SK-N-SH treated with all-trans-retinoic acid at 6 μM for 48 hours (cell line): Measurements from ENCODE around the gene MTF1.

Source experiments
- ATAC-seq: fragments of 200-7000 bp; cut with Tn5 transposase; 3 replicates; pipeline ENCODE4 v1.9.1; 2020; ENCODE audit warnings: mild to moderate bottlenecking, moderate library complexity
- ARNTL ChIP-seq: fragments of 450-650 bp; formaldehyde crosslinking; IDR thresholded peaks from 2 replicates; pipeline ENCODE4 v1.5.0; 2020; ENCODE audit warnings: low read depth, mild to moderate bottlenecking, moderate library complexity, borderline replicate concordance
- BACH2 ChIP-seq: fragments of 250-450 bp; sonication (Bioruptor Pico); IDR thresholded peaks from 2 replicates; pipeline ENCODE4 v1.9.0; 2021; ENCODE audit warnings: mild to moderate bottlenecking, borderline replicate concordance
- CREB5 ChIP-seq: fragments of 250-450 bp; sonication (Bioruptor Pico); IDR thresholded peaks from 2 replicates; pipeline ENCODE4 v1.5.1; 2020; ENCODE audit warnings: low read depth, mild to moderate bottlenecking, moderate library complexity
- CSDC2 ChIP-seq: fragments of 250-450 bp; sonication (Bioruptor Pico); IDR thresholded peaks from 2 replicates; pipeline ENCODE4 v1.5.0; 2020; ENCODE audit warnings: mild to moderate bottlenecking, moderate library complexity
- CSRNP3 ChIP-seq: fragments of 250-450 bp; sonication (Bioruptor Pico); IDR thresholded peaks from 2 replicates; pipeline ENCODE4 v1.5.1; 2021; ENCODE audit warnings: mild to moderate bottlenecking, moderate library complexity
- ESRRG ChIP-seq: fragments of 250-450 bp; sonication (Bioruptor Pico); IDR thresholded peaks from 2 replicates; pipeline ENCODE4 v1.6.1; 2021; ENCODE audit warnings: mild to moderate bottlenecking
- GLIS3 ChIP-seq: fragments of 250-450 bp; sonication (Bioruptor Pico); IDR thresholded peaks from 2 replicates; pipeline ENCODE4 v1.5.0; 2020; ENCODE audit warnings: mild to moderate bottlenecking, moderate library complexity
- OSR1 ChIP-seq: fragments of 250-450 bp; sonication (Bioruptor Pico); IDR thresholded peaks from 2 replicates; pipeline ENCODE4 v1.8.0; 2022; ENCODE audit warnings: moderate library complexity, mild to moderate bottlenecking, inconsistent platforms
- PATZ1 ChIP-seq: fragments of 250-450 bp; sonication (Bioruptor Pico); IDR thresholded peaks from 2 replicates; pipeline ENCODE4 v1.8.0; 2020; ENCODE audit warnings: mild to moderate bottlenecking, moderate library complexity, borderline replicate concordance
- POU6F1 ChIP-seq: fragments of 250-450 bp; sonication (Bioruptor Pico); IDR thresholded peaks from 2 replicates; pipeline ENCODE4 v1.8.0; 2021; ENCODE audit warnings: low read depth, mild to moderate bottlenecking, moderate library complexity, borderline replicate concordance
- PPARA ChIP-seq: fragments of 250-450 bp; sonication (Bioruptor Pico); IDR thresholded peaks from 2 replicates; pipeline ENCODE4 v1.5.0; 2020; ENCODE audit warnings: mild to moderate bottlenecking, borderline replicate concordance
- RARB ChIP-seq: fragments of 250-450 bp; sonication (Bioruptor Pico); IDR thresholded peaks from 2 replicates; pipeline ENCODE4 v1.8.0; 2021; ENCODE audit warnings: mild to moderate bottlenecking, moderate library complexity
- TCF4 ChIP-seq: fragments of 250-450 bp; sonication (Bioruptor Pico); IDR thresholded peaks from 2 replicates; pipeline ENCODE4 v1.8.0; 2021; ENCODE audit warnings: mild to moderate bottlenecking, moderate library complexity, borderline replicate concordance
- TSHZ2 ChIP-seq: fragments of 250-450 bp; sonication (Bioruptor Pico); IDR thresholded peaks from 2 replicates; pipeline ENCODE4 v1.5.0; 2020; ENCODE audit warnings: mild to moderate bottlenecking, moderate library complexity
- ZC3H10 ChIP-seq: fragments of 250-450 bp; sonication (Bioruptor Pico); IDR thresholded peaks from 2 replicates; pipeline ENCODE4 v1.5.1; 2021; ENCODE audit warnings: mild to moderate bottlenecking, moderate library complexity
- ZFP30 ChIP-seq: fragments of 450-650 bp; formaldehyde crosslinking; IDR thresholded peaks from 2 replicates; pipeline ENCODE4 v1.5.0; 2022; ENCODE audit warnings: mild to moderate bottlenecking, moderate library complexity
- ZNF565 ChIP-seq: fragments of 450-650 bp; formaldehyde crosslinking; conservative IDR thresholded peaks from 2 replicates; pipeline ENCODE4 v1.5.0; 2020; ENCODE audit warnings: low read depth, mild to moderate bottlenecking, moderate library complexity
- ZNF8 ChIP-seq: fragments of 450-650 bp; formaldehyde crosslinking; IDR thresholded peaks from 2 replicates; pipeline ENCODE4 v1.5.0; 2020; ENCODE audit warnings: mild to moderate bottlenecking, moderate library complexity

Gene MTF1

GRCh38 chr1:37817481-37817880 lies 41.9 kb downstream of the MTF1 start:
- TF ChIP-seq ZFP30 (CRISPR knock-in tag), result no peak
- TF ChIP-seq RARB, result no peak
- no peak for TF ChIP-seq GLIS3
- TF ChIP-seq OSR1 (CRISPR knock-in tag), result no peak
- TF ChIP-seq PATZ1 (CRISPR knock-in tag), result no peak
- TF ChIP-seq TSHZ2, result no peak
- no peak for TF ChIP-seq POU6F1 (CRISPR knock-in tag)
- TF ChIP-seq PPARA (CRISPR knock-in tag), result no peak
- TF ChIP-seq CSDC2 (CRISPR knock-in tag), result no peak
- TF ChIP-seq ZC3H10 (CRISPR knock-in tag), result no peak
- ATAC-seq, result no peak

- TF ChIP-seq ZC3H10 (CRISPR knock-in tag) (no peak), GLIS3 (no peak)
- TF ChIP-seq, all 23 proteins: peak for 0
- no peak for ATAC-seq
These were observed 45.1 kb downstream of the MTF1 start for GRCh38 chr1:37814252-37814651.

- TF ChIP-seq CSRNP3 (CRISPR knock-in tag) (no peak), BACH2 (CRISPR knock-in tag) (no peak)
- ATAC-seq, result no peak
These were observed 45.8 kb downstream of the MTF1 start for GRCh38 chr1:37813529-37814145.

- TF ChIP-seq CREB5 (CRISPR knock-in tag), result no peak
- TF ChIP-seq ESRRG (CRISPR knock-in tag), result no peak
- TF ChIP-seq RARB, result no peak
- TF ChIP-seq, all 23 proteins: peak for 0
- peak; percentile 59 for ATAC-seq
These were observed 48.3 kb downstream of the MTF1 start for GRCh38 chr1:37811027-37811655.

- ATAC-seq, result no peak
- TF ChIP-seq PATZ1 (CRISPR knock-in tag), result no peak
- no peak for TF ChIP-seq ARNTL
- no peak for TF ChIP-seq CSDC2 (CRISPR knock-in tag)
- no peak for TF ChIP-seq ZNF565 (CRISPR knock-in tag)
- no peak for TF ChIP-seq ZNF8 (CRISPR knock-in tag)
- TF ChIP-seq TCF4 (CRISPR knock-in tag), result no peak
- TF ChIP-seq CSRNP3 (CRISPR knock-in tag), result no peak
These were observed 49.5 kb downstream of the MTF1 start for GRCh38 chr1:37809942-37810341.
